NT2/D1 (cell line): ENCODE measurements around the gene POGLUT2.

Experiments used
- DNase-seq: peaks from one replicate; pipeline ENCODE4 v3.0.0-alpha.2; 2011; ENCODE audit warnings: low read depth, low spot score
- H3K27me3 ChIP-seq: 2 replicates; pipeline ENCODE4 v1.6.0; 2011; ENCODE audit warnings: mild to moderate bottlenecking; ENCODE audit not compliant: insufficient read length, insufficient read depth
- H3K36me3 ChIP-seq: 2 replicates; pipeline ENCODE4 v1.6.1; 2011; ENCODE audit warnings: mild to moderate bottlenecking, low read length, mixed read lengths; ENCODE audit not compliant: insufficient read depth, insufficient read length
- H3K4me1 ChIP-seq: 2 replicates; pipeline ENCODE4 v1.5.1; 2011; ENCODE audit not compliant: insufficient read depth, insufficient read length
- H3K4me3 ChIP-seq: 2 replicates; pipeline ENCODE4 v1.5.1; 2011; ENCODE audit warnings: low read depth; ENCODE audit not compliant: insufficient read length
- H3K9ac ChIP-seq: 2 replicates; pipeline ENCODE4 v1.6.0; 2011; ENCODE audit warnings: low read depth; ENCODE audit not compliant: insufficient read length
- H3K9me3 ChIP-seq: 2 replicates; pipeline ENCODE4 v1.5.1; 2011; ENCODE audit warnings: mild to moderate bottlenecking, low read length; ENCODE audit not compliant: insufficient read depth
- SUZ12 ChIP-seq: IDR thresholded peaks from 2 replicates; pipeline ENCODE4 v1.6.1; 2011; ENCODE audit not compliant: insufficient read length, insufficient read depth; ENCODE audit errors: extremely low read depth
- YY1 ChIP-seq: IDR thresholded peaks from 2 replicates; pipeline ENCODE4 v1.6.1; 2011; ENCODE audit not compliant: insufficient read length, insufficient read depth
- ZNF274 ChIP-seq: IDR thresholded peaks from 2 replicates; pipeline ENCODE4 v1.6.1; 2011; ENCODE audit warnings: mild to moderate bottlenecking, low read depth, low read length

The POGLUT2 gene

DNA sequence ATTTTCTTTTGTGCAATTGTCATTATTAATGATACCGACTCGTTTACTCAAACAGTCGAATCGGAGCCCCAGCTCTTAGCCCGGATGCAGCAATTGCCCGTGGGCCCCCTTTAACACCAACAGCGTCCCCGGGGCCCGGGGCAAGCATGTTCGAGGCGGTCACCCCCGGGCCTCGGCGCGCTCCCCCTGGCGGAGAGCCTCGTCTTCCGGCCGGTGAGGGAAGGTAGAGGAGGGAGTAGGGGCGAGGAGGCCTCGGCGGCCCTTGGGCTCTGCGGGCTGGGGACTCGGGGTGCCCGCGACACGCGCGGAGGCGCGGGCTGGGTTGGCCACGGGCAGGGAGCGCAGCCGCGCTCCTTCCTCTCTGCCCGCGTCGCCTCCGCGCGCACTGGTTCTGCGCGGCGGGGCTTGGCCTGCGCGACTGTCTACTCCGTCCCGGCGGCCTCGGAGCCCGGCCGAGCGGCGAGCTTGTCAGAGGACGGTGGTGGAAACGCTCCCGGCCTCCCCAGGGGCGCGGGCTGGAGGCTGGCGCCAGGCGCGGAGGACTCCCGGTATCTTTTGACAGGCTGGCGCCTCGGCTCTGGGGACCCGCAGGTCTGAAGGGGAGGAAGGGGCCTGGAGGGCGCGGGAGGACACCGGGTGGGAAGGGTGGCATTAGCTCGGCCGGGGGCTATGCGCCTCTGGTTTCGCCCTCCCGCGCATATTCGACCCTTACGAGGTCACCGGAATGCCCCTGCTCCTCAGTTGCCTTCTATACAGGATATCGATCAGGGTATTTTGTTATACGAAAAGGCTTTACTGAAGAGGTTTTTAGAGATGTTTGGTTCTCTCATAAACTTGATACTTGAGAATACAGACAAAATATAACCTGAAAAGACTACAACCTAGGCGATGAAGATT, 1.6 kb upstream of the POGLUT2 start:
- Histone ChIP-seq H3K9ac (peak overlapping the region; percentile 86), H3K27me3 (peaks cover 36% of the 10 kb centered on the region), H3K4me3 (peak overlapping the region; percentile 74), H3K36me3 (no peaks in the 10 kb centered on the region), H3K9me3 (no peaks in the 10 kb centered on the region), H3K4me1 (no peaks in the 10 kb centered on the region)
- no peak for TF ChIP-seq SUZ12
- TF ChIP-seq ZNF274, result no peak
- no peak for TF ChIP-seq YY1
- peak; percentile 68 for DNase-seq

DNA sequence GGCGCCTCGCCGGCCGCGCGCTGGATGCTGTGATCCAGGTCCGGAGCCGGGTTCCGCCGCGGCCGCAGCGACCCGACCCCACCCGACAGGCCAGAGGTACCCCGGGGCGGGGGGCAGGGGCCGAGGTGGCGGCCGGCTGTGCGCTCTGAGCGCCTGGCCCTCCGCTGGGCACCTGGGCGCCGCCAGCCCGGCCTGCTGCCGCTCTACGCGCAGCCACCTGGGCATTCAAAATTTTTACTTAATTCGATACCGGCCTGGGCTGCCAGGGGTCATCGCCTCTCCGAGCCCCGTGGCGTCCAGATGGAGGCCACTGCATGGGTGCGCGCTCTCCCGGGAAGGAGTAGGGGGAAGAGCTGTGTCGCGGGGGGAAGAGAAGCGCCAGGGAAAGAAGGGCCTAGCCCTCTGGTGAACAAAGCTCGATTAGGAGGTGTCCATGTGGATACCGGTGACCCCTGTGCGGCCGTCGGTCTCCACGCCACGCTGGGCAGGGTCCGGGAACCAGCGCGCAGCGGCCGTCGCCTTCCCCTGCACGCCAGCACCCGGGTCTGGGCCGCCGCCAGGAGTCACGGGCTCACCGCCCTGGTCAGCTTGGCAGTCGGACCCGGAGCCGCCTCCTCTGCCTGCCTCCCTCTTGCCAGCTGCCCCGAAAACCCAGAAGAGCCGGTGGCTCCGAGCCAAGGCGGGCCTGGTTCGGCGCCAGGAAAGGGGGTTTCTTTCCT, 809 bp upstream of the POGLUT2 start:
- H3K9ac ChIP-seq, result peak overlapping the region; percentile 86
- H3K9me3 ChIP-seq, result no peaks in the 10 kb centered on the region
- no peak for DNase-seq
- peaks cover 36% of the 10 kb centered on the region for H3K27me3 ChIP-seq
- peak overlapping the region; percentile 74 for H3K4me3 ChIP-seq
- no peaks in the 10 kb centered on the region for H3K36me3 ChIP-seq
- no peak for TF ChIP-seq SUZ12
- TF ChIP-seq YY1, result no peak
- TF ChIP-seq ZNF274, result no peak
- no peaks in the 10 kb centered on the region for H3K4me1 ChIP-seq

GRCh38 chr13:102793611-102794355, 5.0 kb downstream of the POGLUT2 start:
- Histone ChIP-seq H3K27me3 (peaks cover 17% of the 10 kb centered on the region), H3K4me1 (peaks cover 2% of the 10 kb centered on the region), H3K4me3 (no peak overlapping the region), H3K9ac (no peak overlapping the region), H3K36me3 (peaks cover 10% of the 10 kb centered on the region), H3K9me3 (no peaks in the 10 kb centered on the region)
- no peak for DNase-seq
- TF ChIP-seq SUZ12 (no peak), ZNF274 (no peak), YY1 (no peak)

DNA sequence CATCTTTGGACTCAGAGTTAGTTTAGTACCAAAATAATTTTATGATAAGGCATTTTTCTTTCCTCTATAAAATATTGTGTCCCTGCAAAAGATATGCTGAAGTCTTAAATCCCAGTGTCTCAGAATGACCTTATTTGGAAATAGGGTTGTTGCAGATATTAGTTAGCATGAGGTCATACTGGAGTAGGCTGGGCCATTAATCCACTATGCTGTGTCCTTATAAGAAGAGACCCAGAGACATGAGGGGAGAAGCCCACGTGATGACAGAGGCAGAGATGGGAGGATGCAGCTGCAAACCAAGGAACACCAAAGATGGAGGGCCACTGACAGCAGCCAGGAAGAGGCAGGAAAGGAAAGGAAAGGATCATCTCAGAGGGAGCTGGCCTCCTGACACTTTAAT, 6.4 kb downstream of the POGLUT2 start:
- no peak overlapping the region for H3K4me3 ChIP-seq
- no peaks in the 10 kb centered on the region for H3K9me3 ChIP-seq
- H3K36me3 ChIP-seq, result peaks cover 13% of the 10 kb centered on the region
- no peak for DNase-seq
- H3K4me1 ChIP-seq, result peaks cover 2% of the 10 kb centered on the region
- H3K27me3 ChIP-seq, result peaks cover 3% of the 10 kb centered on the region
- H3K9ac ChIP-seq, result no peak overlapping the region
- TF ChIP-seq YY1 (no peak), SUZ12 (no peak), ZNF274 (no peak)

DNA sequence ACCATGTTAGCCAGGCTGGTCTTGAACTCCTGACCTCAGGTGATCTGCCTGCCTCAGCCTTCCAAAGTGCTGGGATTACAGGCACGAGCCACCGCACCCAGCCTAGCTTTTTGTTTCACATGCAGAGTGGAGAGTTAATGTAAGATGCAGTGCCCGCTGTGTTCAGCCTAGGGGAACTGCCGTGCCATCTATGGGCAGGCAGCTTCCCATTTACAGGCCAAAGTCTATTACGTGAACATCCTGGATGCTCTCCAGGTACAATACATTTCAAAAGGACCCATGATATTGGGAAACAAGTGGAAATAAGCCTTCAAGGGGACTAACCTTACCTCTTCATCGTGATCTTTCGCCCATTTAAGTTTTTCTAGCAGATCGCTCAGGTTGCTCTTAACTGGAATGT, 10.1 kb downstream of the POGLUT2 start:
- H3K9ac ChIP-seq, result no peak overlapping the region
- H3K4me1 ChIP-seq, result no peaks in the 10 kb centered on the region
- H3K4me3 ChIP-seq, result no peak overlapping the region
- DNase-seq, result no peak
- peaks cover 13% of the 10 kb centered on the region for H3K36me3 ChIP-seq
- H3K27me3 ChIP-seq, result no peaks in the 10 kb centered on the region
- H3K9me3 ChIP-seq, result no peaks in the 10 kb centered on the region
- TF ChIP-seq SUZ12, result no peak
- no peak for TF ChIP-seq ZNF274
- TF ChIP-seq YY1, result no peak

- DNase-seq, result no peak
- no peaks in the 10 kb centered on the region for H3K4me1 ChIP-seq
- no peak overlapping the region for H3K9ac ChIP-seq
- TF ChIP-seq SUZ12 (no peak), ZNF274 (no peak), YY1 (no peak)
- H3K36me3 ChIP-seq, result peaks cover 7% of the 10 kb centered on the region
- no peaks in the 10 kb centered on the region for H3K27me3 ChIP-seq
- no peak overlapping the region for H3K4me3 ChIP-seq
- H3K9me3 ChIP-seq, result peaks cover 14% of the 10 kb centered on the region; the same call in 1 of the 2 replicates
Measured at GRCh38 chr13:102784483-102784882, 14.3 kb downstream of the POGLUT2 start.
